Measurements from ENCODE around the gene ZER1. TPM values are rescaled to one million over a fixed set of nuclear protein-coding genes. Genes with fewer than 3 reads are reported as not detected.
A peak's percentile ranks its signal among the peaks of the same experiment; 100 is the strongest.

ZER1 gene
- total RNA-seq, 1 donor from 2014 or later: 24.2 TPM

GRCh38 chr9:128792978-128793686, 21.4 kb upstream of the ZER1 start:
- no peak for DNase-seq (ENCODE audit: low read depth)
- no peaks in the 10 kb centered on the region for H3K27me3 ChIP-seq (ENCODE audit: control insufficient read depth, insufficient read depth, low read length)
- no peak overlapping the region for H3K4me3 ChIP-seq (ENCODE audit: low read depth, low read length)
- no peak for TF ChIP-seq CTCF (IDR thresholded peaks at IDR 0.05; ENCODE audit: insufficient read depth, low read length, poor library complexity, severe bottlenecking)
- H3K36me3 ChIP-seq (ENCODE audit: control insufficient read depth, insufficient read depth, low read length): peaks cover 3% of the 10 kb centered on the region

- TF ChIP-seq CTCF (IDR thresholded peaks at IDR 0.05; ENCODE audit: insufficient read depth, low read length, poor library complexity, severe bottlenecking): no peak
- no peak for DNase-seq (ENCODE audit: low read depth)
- Histone ChIP-seq H3K4me3 (ENCODE audit: low read depth, low read length) (no peak overlapping the region), H3K27me3 (ENCODE audit: control insufficient read depth, insufficient read depth, low read length) (no peaks in the 10 kb centered on the region), H3K36me3 (ENCODE audit: control insufficient read depth, insufficient read depth, low read length) (peaks cover 2% of the 10 kb centered on the region)
Observed at GRCh38 chr9:128792134-128792533, 20.4 kb upstream of the ZER1 start.

GRCh38 chr9:128790536-128790935, 18.8 kb upstream of the ZER1 start:
- no peak overlapping the region for H3K4me3 ChIP-seq (ENCODE audit: low read depth, low read length)
- no peak for TF ChIP-seq CTCF (IDR thresholded peaks at IDR 0.05; ENCODE audit: insufficient read depth, low read length, poor library complexity, severe bottlenecking)
- no peaks in the 10 kb centered on the region for H3K27me3 ChIP-seq (ENCODE audit: control insufficient read depth, insufficient read depth, low read length)
- peaks cover 2% of the 10 kb centered on the region for H3K36me3 ChIP-seq (ENCODE audit: control insufficient read depth, insufficient read depth, low read length)
- no peak for DNase-seq (ENCODE audit: low read depth)

GRCh38 chr9:128788445-128788844, 16.7 kb upstream of the ZER1 start:
- TF ChIP-seq CTCF (IDR thresholded peaks at IDR 0.05; ENCODE audit: insufficient read depth, low read length, poor library complexity, severe bottlenecking): no peak
- no peak for DNase-seq (ENCODE audit: low read depth)
- Histone ChIP-seq H3K4me3 (ENCODE audit: low read depth, low read length) (no peak overlapping the region), H3K27me3 (ENCODE audit: control insufficient read depth, insufficient read depth, low read length) (no peaks in the 10 kb centered on the region), H3K36me3 (ENCODE audit: control insufficient read depth, insufficient read depth, low read length) (peaks cover 2% of the 10 kb centered on the region)

GRCh38 chr9:128787659-128788058, 15.9 kb upstream of the ZER1 start:
- no peak for TF ChIP-seq CTCF (IDR thresholded peaks at IDR 0.05; ENCODE audit: insufficient read depth, low read length, poor library complexity, severe bottlenecking)
- H3K27me3 ChIP-seq (ENCODE audit: control insufficient read depth, insufficient read depth, low read length): no peaks in the 10 kb centered on the region
- DNase-seq (ENCODE audit: low read depth): no peak

More at GRCh38 chr9:128787659-128788058, 15.9 kb upstream of the ZER1 start:
- H3K36me3 ChIP-seq (ENCODE audit: control insufficient read depth, insufficient read depth, low read length): no peaks in the 10 kb centered on the region
- peak overlapping the region; percentile 98 for H3K4me3 ChIP-seq (ENCODE audit: low read depth, low read length)
